Smooth muscle cell (in vitro differentiated cells): ENCODE measurements around the gene PHKA1. TPM values are rescaled to one million over a fixed set of nuclear protein-coding genes. Genes with fewer than 3 reads are reported as not detected.

Experiments used
- DNase-seq: peaks from one replicate; lab custom pipeline; 2025; ENCODE audit not compliant: unreplicated experiment; lab: John Stamatoyannopoulos, UW
- H2AFZ ChIP-seq: fragments of 200-600 bp; sonication (generic); 2 replicates; pipeline ENCODE4 v1.6.0; 2016; ENCODE audit warnings: antibody characterized with exemption, low read depth, mild to moderate bottlenecking
- H3F3A ChIP-seq: fragments of 200-600 bp; sonication (generic); 2 replicates; pipeline ENCODE4 v1.6.0; 2017; ENCODE audit warnings: antibody characterized with exemption, low read depth
- H3K27ac ChIP-seq: fragments of 200-600 bp; sonication (generic); 2 replicates; pipeline ENCODE4 v1.5.1; 2016; ENCODE audit warnings: low read depth, mild to moderate bottlenecking
- H3K27me3 ChIP-seq: fragments of 200-600 bp; sonication (generic); 2 replicates; pipeline ENCODE4 v1.6.1; 2016; ENCODE audit warnings: low read depth, mild to moderate bottlenecking
- H3K36me3 ChIP-seq: fragments of 200-600 bp; sonication (generic); 2 replicates; pipeline ENCODE4 v1.5.1; 2016; ENCODE audit warnings: low read depth
- H3K4me1 ChIP-seq: fragments of 200-600 bp; sonication (generic); 2 replicates; pipeline ENCODE4 v1.5.1; 2016; ENCODE audit warnings: low read depth
- H3K4me2 ChIP-seq: fragments of 200-600 bp; sonication (generic); 2 replicates; pipeline ENCODE4 v1.6.0; 2016; ENCODE audit warnings: mild to moderate bottlenecking
- H3K4me3 ChIP-seq: fragments of 200-600 bp; sonication (generic); 2 replicates; pipeline ENCODE4 v1.5.1; 2016; ENCODE audit warnings: mild to moderate bottlenecking
- H3K79me2 ChIP-seq: fragments of 200-600 bp; sonication (generic); 2 replicates; pipeline ENCODE4 v1.6.0; 2016; ENCODE audit warnings: low read depth, mild to moderate bottlenecking
- H3K9ac ChIP-seq: fragments of 200-600 bp; sonication (generic); 2 replicates; pipeline ENCODE4 v1.6.0; 2016; ENCODE audit warnings: low read depth
- H3K9me3 ChIP-seq: fragments of 200-600 bp; sonication (generic); replicated peaks from 2 replicates; pipeline ENCODE4 v1.5.1; 2016; ENCODE audit warnings: low read depth
- H4K20me1 ChIP-seq: fragments of 200-600 bp; sonication (generic); 2 replicates; pipeline ENCODE4 v1.6.0; 2016; ENCODE audit warnings: low read depth
- WGBS: methylation state at CpG from one replicate; pipeline ENCODE4 v1.1.7; 2016; ENCODE audit warnings: low lambda C conversion rate; 5-methylcytosine and 5-hydroxymethylcytosine counted together
- polyA plus RNA-seq: library from polyadenylated mRNA; unstranded; fragments of >200 nt; fragmentation: Nextera tagmentation; extraction: Ambion mirVana; gene quantifications from 2 replicates; pipeline ENCODE4 v1.2.1, GENCODE V29; 2016
- total RNA-seq: library from RNA; depleted of rRNA; stranded (reverse); fragments of >200 nt; gene quantifications from 2 replicates; pipeline ENCODE4 v1.2.3, GENCODE V29; 2014
- TF ChIP-seq, protein P1 (sequence below): fragments of 200-600 bp; sonication (generic); IDR thresholded peaks from 2 replicates; pipeline ENCODE4 v1.5.1; 2017; ENCODE audit warnings: borderline replicate concordance, mild to moderate bottlenecking, antibody characterized with exemption; ENCODE audit not compliant: insufficient read depth, poor library complexity, severe bottlenecking

PHKA1 gene
- total and polyA plus RNA-seq, 2 experiments from 2014 or later = 4.5 to 7.9 TPM

DNA sequence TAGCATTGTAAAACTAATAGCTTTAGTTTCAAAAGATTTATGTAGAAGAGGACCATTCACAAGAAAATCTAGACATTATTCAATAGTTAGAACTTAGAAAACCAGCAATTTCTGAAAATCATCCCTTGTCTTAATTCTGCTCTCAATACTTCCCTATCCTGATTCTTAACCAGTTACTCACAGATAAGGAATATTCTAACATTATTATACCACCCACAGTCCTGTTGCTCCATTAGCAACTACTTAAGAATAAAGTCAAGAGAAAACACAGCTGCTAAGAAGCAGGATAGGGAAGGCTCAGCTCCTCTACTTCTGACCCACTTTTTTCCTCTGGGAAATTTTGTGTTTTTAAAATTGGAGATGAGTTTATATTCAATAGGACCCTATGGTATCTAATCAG is 47.7 kb downstream of the PHKA1 start:
- Histone ChIP-seq H2AFZ (no peak overlapping the region), H3K9me3 (no peaks in the 10 kb centered on the region), H3K9ac (no peak overlapping the region), H3K27me3 (no peaks in the 10 kb centered on the region), H3F3A (no peaks in the 10 kb centered on the region), H3K4me1 (no peaks in the 10 kb centered on the region), H3K4me3 (no peak overlapping the region), H3K36me3 (no peaks in the 10 kb centered on the region), H3K4me2 (peak overlapping the region; percentile 44), H3K79me2 (no peaks in the 10 kb centered on the region), H3K27ac (no peak overlapping the region), H4K20me1 (no peaks in the 10 kb centered on the region)
- no peak for DNase-seq
- TF ChIP-seq, protein P1, sequence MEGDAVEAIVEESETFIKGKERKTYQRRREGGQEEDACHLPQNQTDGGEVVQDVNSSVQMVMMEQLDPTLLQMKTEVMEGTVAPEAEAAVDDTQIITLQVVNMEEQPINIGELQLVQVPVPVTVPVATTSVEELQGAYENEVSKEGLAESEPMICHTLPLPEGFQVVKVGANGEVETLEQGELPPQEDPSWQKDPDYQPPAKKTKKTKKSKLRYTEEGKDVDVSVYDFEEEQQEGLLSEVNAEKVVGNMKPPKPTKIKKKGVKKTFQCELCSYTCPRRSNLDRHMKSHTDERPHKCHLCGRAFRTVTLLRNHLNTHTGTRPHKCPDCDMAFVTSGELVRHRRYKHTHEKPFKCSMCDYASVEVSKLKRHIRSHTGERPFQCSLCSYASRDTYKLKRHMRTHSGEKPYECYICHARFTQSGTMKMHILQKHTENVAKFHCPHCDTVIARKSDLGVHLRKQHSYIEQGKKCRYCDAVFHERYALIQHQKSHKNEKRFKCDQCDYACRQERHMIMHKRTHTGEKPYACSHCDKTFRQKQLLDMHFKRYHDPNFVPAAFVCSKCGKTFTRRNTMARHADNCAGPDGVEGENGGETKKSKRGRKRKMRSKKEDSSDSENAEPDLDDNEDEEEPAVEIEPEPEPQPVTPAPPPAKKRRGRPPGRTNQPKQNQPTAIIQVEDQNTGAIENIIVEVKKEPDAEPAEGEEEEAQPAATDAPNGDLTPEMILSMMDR = no peak

- no peaks in the 10 kb centered on the region for H3K27me3 ChIP-seq
- H3K4me2 ChIP-seq = no peak overlapping the region
These were observed 50.4 kb downstream of the PHKA1 start for GRCh38 chrX:72663737-72664136.

DNA sequence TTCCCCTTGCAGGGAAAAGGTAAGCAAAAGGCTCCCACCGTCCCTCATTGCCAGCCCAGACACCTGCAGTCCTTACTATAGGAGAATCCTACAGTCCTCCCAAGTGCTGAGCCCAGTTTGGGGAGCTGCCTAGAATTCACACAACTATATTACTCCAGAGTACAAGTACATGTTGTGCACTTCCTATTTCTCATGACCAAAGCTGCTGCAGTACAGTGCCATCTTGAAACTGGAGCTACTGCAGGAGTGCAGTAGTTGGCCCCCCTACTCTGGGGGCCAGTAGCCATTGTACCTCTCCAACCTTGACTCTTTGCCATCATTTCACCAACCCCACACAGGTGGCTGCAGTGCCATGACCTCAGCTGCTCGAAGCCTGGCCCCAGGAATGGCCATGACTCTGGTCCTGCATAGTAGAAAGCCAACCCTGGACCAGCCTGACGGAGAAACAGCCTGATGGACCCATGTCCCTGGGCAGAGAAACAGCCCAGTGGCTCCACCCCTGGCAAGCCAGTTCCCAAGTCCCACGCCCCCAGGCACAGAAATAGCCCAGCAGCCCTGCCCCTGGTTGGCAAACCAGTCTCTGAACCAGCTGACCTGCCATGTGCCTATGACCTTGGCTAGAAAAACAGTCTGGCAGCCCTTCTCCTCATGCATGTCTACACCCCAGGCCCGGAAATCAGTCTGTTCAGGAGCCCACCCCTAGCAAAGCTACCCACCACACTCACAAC is 51.9 kb downstream of the PHKA1 start:
- no peaks in the 10 kb centered on the region for H3K27me3 ChIP-seq
- peaks cover 3% of the 10 kb centered on the region for H3K36me3 ChIP-seq
- TF ChIP-seq, protein P1 = no peak
- no peaks in the 10 kb centered on the region for H4K20me1 ChIP-seq
- no peak for DNase-seq
- no peaks in the 10 kb centered on the region for H3K79me2 ChIP-seq
- no peak overlapping the region for H3K4me3 ChIP-seq
- no peak overlapping the region for H3K4me2 ChIP-seq
- no peaks in the 10 kb centered on the region for H3K9me3 ChIP-seq
- no peaks in the 10 kb centered on the region for H3F3A ChIP-seq
- no peak overlapping the region for H2AFZ ChIP-seq
- 72% methylated on average over 5 of the region's 5 CpGs for WGBS
- no peak overlapping the region for H3K9ac ChIP-seq
- H3K27ac ChIP-seq = no peak overlapping the region
- no peaks in the 10 kb centered on the region for H3K4me1 ChIP-seq

More at GRCh38 chrX:72663737-72664136, 50.4 kb downstream of the PHKA1 start:
- no peak overlapping the region for H3K4me3 ChIP-seq
- no peaks in the 10 kb centered on the region for H3K79me2 ChIP-seq
- DNase-seq = no peak
- H2AFZ ChIP-seq = no peak overlapping the region
- H3K9ac ChIP-seq = no peak overlapping the region
- TF ChIP-seq, protein P1 = no peak
- no peaks in the 10 kb centered on the region for H3K4me1 ChIP-seq
- H3K36me3 ChIP-seq = no peaks in the 10 kb centered on the region
- H3K9me3 ChIP-seq = no peaks in the 10 kb centered on the region
- H4K20me1 ChIP-seq = no peaks in the 10 kb centered on the region
- no peaks in the 10 kb centered on the region for H3F3A ChIP-seq
- no peak overlapping the region for H3K27ac ChIP-seq

GRCh38 chrX:72659723-72660122 is 54.4 kb downstream of the PHKA1 start:
- no peaks in the 10 kb centered on the region for H4K20me1 ChIP-seq
- no peak overlapping the region for H3K9ac ChIP-seq
- H3K4me3 ChIP-seq = no peak overlapping the region
- peaks cover 5% of the 10 kb centered on the region for H3K36me3 ChIP-seq
- H3K79me2 ChIP-seq = no peaks in the 10 kb centered on the region
- H3K4me2 ChIP-seq = no peak overlapping the region
- H2AFZ ChIP-seq = no peak overlapping the region
- no peak for DNase-seq
- no peaks in the 10 kb centered on the region for H3K9me3 ChIP-seq
- H3F3A ChIP-seq = no peaks in the 10 kb centered on the region
- TF ChIP-seq, protein P1 = no peak
- no peaks in the 10 kb centered on the region for H3K27me3 ChIP-seq
- H3K27ac ChIP-seq = no peak overlapping the region
- no peaks in the 10 kb centered on the region for H3K4me1 ChIP-seq
